ENCODE results near the gene OSR1. TPM values are rescaled to one million over a fixed set of nuclear protein-coding genes. Genes with fewer than 3 reads are reported as not detected.

Gene OSR1
- total RNA-seq, 2 donors from 2014 or later, result 2.1 to 5.3 TPM

DNA sequence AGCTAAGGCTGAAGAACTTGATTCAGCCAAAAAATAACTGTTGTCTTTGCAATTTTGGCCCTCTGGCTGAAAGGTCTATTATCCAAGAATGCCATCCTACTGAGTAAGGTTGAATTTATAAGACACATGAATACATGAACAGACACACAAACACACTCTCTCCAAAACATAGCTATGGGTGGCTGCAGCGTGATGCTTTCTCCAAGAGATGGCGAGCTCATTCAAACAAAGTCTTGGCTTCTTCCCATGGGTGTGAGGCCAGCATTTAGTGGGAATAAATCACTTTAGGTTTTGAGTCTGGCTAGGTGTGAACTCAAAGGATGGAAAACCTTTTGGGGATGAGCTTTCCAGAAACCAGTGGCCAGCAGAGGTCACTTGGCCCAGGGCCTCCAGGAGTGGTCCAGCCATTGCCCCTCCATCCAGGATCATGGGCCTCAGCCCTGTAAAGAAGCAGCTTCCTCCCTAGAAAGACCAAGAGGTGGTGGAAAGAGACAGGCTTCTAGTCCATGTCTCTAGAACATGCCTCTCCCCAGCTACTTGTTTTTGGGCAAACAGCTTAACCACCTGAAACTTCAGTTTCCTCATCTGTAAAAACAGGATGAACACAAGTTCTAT lies 11.0 kb upstream of the OSR1 start:
- no peaks in the 10 kb centered on the region for H3K27me3 ChIP-seq
- ATAC-seq (no peak), DNase-seq (no peak)
- TF ChIP-seq, protein P1, sequence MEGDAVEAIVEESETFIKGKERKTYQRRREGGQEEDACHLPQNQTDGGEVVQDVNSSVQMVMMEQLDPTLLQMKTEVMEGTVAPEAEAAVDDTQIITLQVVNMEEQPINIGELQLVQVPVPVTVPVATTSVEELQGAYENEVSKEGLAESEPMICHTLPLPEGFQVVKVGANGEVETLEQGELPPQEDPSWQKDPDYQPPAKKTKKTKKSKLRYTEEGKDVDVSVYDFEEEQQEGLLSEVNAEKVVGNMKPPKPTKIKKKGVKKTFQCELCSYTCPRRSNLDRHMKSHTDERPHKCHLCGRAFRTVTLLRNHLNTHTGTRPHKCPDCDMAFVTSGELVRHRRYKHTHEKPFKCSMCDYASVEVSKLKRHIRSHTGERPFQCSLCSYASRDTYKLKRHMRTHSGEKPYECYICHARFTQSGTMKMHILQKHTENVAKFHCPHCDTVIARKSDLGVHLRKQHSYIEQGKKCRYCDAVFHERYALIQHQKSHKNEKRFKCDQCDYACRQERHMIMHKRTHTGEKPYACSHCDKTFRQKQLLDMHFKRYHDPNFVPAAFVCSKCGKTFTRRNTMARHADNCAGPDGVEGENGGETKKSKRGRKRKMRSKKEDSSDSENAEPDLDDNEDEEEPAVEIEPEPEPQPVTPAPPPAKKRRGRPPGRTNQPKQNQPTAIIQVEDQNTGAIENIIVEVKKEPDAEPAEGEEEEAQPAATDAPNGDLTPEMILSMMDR (IDR thresholded peaks at IDR 0.05), result no peak
- TF ChIP-seq POLR2A (IDR thresholded peaks at IDR 0.05), result no peak
- H3K4me3 ChIP-seq, result no peak overlapping the region
- H3K27ac ChIP-seq, result no peak overlapping the region
- H3K9me3 ChIP-seq, result no peaks in the 10 kb centered on the region
- intact Hi-C loops (cut with DNase I), result no loop called here
- 56 to 63% methylated on average over 2 of the region's 2 CpGs for WGBS, 2 donors
- H3K36me3 ChIP-seq (replicated peaks in 1 of 2; ENCODE audit: insufficient read depth in 1 of 2, low read depth in 2 of 2), result no peaks in the 10 kb centered on the region
- H3K4me1 ChIP-seq, result no peaks in the 10 kb centered on the region

DNA sequence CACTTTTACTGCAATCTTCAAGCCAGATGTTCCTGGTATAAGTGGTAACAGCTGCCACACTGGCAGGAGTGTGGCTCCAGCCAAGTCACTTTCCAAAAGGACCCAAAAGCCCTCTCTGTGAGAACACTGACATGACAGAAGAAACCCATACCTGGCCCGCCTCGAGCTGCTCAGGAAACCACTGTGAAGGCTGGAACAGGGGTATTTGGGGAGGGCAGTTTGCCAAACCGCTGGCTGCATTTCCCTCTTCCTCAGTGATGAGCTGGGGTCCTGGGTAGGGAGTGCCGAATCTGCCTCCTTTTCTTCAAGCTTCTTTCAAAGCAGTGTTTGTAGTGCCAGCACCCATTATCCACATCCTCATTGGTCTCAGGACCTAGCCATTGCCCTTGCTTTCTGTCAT lies 10.3 kb upstream of the OSR1 start:
- ATAC-seq, result no peak
- no peaks in the 10 kb centered on the region for H3K36me3 ChIP-seq (replicated peaks in 1 of 2; ENCODE audit: insufficient read depth in 1 of 2, low read depth in 2 of 2)
- H3K4me3 ChIP-seq, result no peak overlapping the region
- H3K27ac ChIP-seq, result no peak overlapping the region
- TF ChIP-seq POLR2A (IDR thresholded peaks at IDR 0.05), result no peak
- TF ChIP-seq, protein P1 (IDR thresholded peaks at IDR 0.05), result no peak
- no peaks in the 10 kb centered on the region for H3K9me3 ChIP-seq
- no peak for DNase-seq
- no peaks in the 10 kb centered on the region for H3K27me3 ChIP-seq
- 58 to 64% methylated on average over 4 of the region's 4 CpGs for WGBS, 2 donors
- no peaks in the 10 kb centered on the region for H3K4me1 ChIP-seq
- intact Hi-C loops (cut with DNase I), result no loop called here

DNA sequence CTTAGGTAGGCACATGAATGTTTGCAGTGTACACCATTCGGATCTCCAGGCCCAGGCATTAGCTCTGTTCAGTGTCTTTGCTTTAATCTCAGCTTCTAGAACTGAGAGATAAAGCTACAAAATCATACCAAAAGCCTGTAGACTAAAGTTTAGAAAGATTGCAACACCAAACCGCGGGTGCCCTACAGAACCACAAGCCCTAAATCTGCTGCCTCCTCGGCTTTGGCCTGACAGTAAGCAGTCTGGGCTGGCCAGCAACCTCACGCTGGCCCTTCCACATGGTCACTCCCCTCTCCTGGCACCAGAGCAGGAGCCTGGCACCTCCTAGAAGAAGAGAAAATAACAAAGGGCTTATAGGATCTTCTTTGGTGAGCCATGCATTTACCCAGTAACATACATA lies 8.9 kb upstream of the OSR1 start:
- Histone ChIP-seq H3K27me3 (no peaks in the 10 kb centered on the region), H3K36me3 (replicated peaks in 1 of 2; ENCODE audit: insufficient read depth in 1 of 2, low read depth in 2 of 2) (no peaks in the 10 kb centered on the region), H3K4me1 (peaks cover 5% of the 10 kb centered on the region), H3K4me3 (no peak overlapping the region), H3K9me3 (no peaks in the 10 kb centered on the region), H3K27ac (no peak overlapping the region)
- no peak for TF ChIP-seq POLR2A (IDR thresholded peaks at IDR 0.05)
- TF ChIP-seq, protein P1 (IDR thresholded peaks at IDR 0.05), result no peak
- 58 to 71% methylated on average over 5 of the region's 5 CpGs for WGBS, 2 donors
- DNase-seq (no peak), ATAC-seq (no peak)
- intact Hi-C loops (cut with DNase I), result no loop called here

DNA sequence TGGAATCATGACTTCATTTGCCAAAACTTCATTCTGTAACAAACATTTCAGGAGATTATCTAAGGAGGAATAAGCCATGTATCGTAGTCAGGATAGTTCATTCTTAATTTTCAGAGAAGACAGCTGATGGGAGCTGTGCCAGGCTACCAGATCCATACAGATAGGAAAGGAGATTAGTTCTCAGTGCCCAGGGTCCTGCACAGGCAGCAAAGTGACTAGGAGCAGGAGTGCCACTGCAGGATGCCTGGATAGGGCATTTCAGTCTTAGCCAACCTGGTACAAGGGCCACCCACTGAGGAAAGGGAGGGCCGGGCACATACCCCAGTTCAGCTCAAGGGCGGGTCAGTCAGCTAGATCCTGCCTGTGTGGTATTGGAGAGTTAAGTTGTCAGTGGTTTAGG lies 6.7 kb upstream of the OSR1 start:
- H3K27me3 ChIP-seq, result no peaks in the 10 kb centered on the region
- no peak for ATAC-seq
- H3K9me3 ChIP-seq, result no peaks in the 10 kb centered on the region

DNA sequence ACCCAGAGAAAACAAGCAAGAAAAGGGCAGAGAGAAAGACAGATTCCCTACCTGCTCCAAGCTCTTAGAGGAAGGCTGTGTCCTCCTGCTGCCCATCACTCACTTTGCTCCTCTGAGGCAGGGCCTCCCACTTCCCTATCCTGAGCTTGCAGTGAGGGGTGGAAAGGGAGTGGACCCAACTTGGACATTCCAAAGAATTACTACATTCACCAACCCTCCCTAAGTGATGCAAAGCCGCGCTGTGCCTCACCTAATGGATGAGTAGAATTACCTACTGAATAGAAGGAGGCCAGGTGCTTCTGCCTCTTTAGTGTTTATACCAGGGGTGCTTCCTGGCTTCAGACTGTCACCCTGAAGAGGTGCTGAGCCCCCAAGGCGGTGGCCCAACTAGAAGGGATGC lies 5.6 kb upstream of the OSR1 start:
- no peak for DNase-seq
- H3K4me3 ChIP-seq, result no peak overlapping the region
- TF ChIP-seq POLR2A (IDR thresholded peaks at IDR 0.05), result no peak
- TF ChIP-seq, protein P1 (IDR thresholded peaks at IDR 0.05), result no peak
- intact Hi-C loops (cut with DNase I), result loop anchor here (5.0 kb wide), 1 partner anchor 612 kb away; no protein-coding TSS in a partner anchor
- peaks cover 15% of the 10 kb centered on the region for H3K4me1 ChIP-seq
- H3K27me3 ChIP-seq, result peaks cover 0 to 4% of the 10 kb centered on the region in 2 donors
- H3K27ac ChIP-seq, result no peak overlapping the region
- H3K36me3 ChIP-seq (replicated peaks in 1 of 2; ENCODE audit: insufficient read depth in 1 of 2, low read depth in 2 of 2), result no peaks in the 10 kb centered on the region
- H3K9me3 ChIP-seq, result no peaks in the 10 kb centered on the region
- 33 to 41% methylated on average over 3 of the region's 3 CpGs for WGBS, 2 donors
- no peak for ATAC-seq

More for the DNA sequence above, 6.7 kb upstream of the OSR1 start:
- no peaks in the 10 kb centered on the region for H3K36me3 ChIP-seq (replicated peaks in 1 of 2; ENCODE audit: insufficient read depth in 1 of 2, low read depth in 2 of 2)
- intact Hi-C loops (cut with DNase I), result no loop called here
- no peak overlapping the region for H3K27ac ChIP-seq
- no peak overlapping the region for H3K4me3 ChIP-seq
- DNase-seq, result no peak
- WGBS, 2 donors, result 57 to 61% methylated on average over 3 of the region's 3 CpGs
- peaks cover 15% of the 10 kb centered on the region for H3K4me1 ChIP-seq
- no peak for TF ChIP-seq POLR2A (IDR thresholded peaks at IDR 0.05)
